H1 (cell line): ENCODE data around the gene DOCK8. TPM values are rescaled to one million over a fixed set of nuclear protein-coding genes. Genes with fewer than 3 reads are reported as not detected.

Experiments
- CTCF ChIA-PET: fragments of 300-600 bp; sonication (Branson Sonifier 250); formaldehyde crosslinking; loops from one replicate; lab custom pipeline; 2021; ENCODE audit not compliant: partially characterized antibody; lab: Charles Lee
- POLR2A ChIA-PET: fragments of 300-600 bp; sonication (Branson Sonifier 250); formaldehyde crosslinking; loops from one replicate; lab custom pipeline; 2021; ENCODE audit warnings: inconsistent platforms; ENCODE audit not compliant: partially characterized antibody; lab: Charles Lee
- DNase-seq, 2 experiments: peaks; one replicate each; pipeline versions ENCODE4 v3.0.0 to v3.0.0-alpha.2; 2010 to 2022; ENCODE audit warnings: low spot score in 2 of 2, low read depth in 1 of 2, mixed read lengths in 1 of 2
- FAIRE-seq: peaks from 2 replicates; lab custom pipeline; 2011; peaks lifted over from hg19 to GRCh38; lab: Jason Lieb, UNC
- H2AFZ ChIP-seq: 2 replicates; pipeline ENCODE4 v1.8.1; 2012; ENCODE audit warnings: low read length, inconsistent platforms
- H2AK5ac ChIP-seq: 2 replicates; pipeline ENCODE4 v1.6.1; 2013; ENCODE audit warnings: low read depth, low read length
- H2BK120ac ChIP-seq: replicated peaks from 2 replicates; pipeline ENCODE3; 2013; ENCODE audit warnings: low read depth, low read length, inconsistent platforms
- H2BK12ac ChIP-seq: 2 replicates; pipeline ENCODE4 v1.6.1; 2013; ENCODE audit warnings: low read depth, low read length
- H2BK15ac ChIP-seq: 2 replicates; pipeline ENCODE4 v1.6.1; 2013; ENCODE audit warnings: low read length
- H2BK20ac ChIP-seq: 2 replicates; pipeline ENCODE4 v1.6.1; 2013; ENCODE audit warnings: low read length
- H2BK5ac ChIP-seq: 2 replicates; pipeline ENCODE4 v1.6.1; 2013; ENCODE audit warnings: low read depth, low read length
- H3K14ac ChIP-seq: 2 replicates; pipeline ENCODE4 v1.6.1; 2013; ENCODE audit warnings: inconsistent platforms; ENCODE audit not compliant: insufficient read length
- H3K18ac ChIP-seq: 2 replicates; pipeline ENCODE4 v1.6.1; 2013; ENCODE audit warnings: low read length; ENCODE audit errors: extremely low read depth
- H3K23ac ChIP-seq: 2 replicates; pipeline ENCODE4 v1.6.1; 2013; ENCODE audit warnings: inconsistent platforms; ENCODE audit not compliant: insufficient read length
- H3K23me2 ChIP-seq: 2 replicates; pipeline ENCODE4 v1.6.1; 2013; ENCODE audit warnings: low read depth, low read length
- H3K27ac ChIP-seq: 2 replicates; pipeline ENCODE4 v1.6.1; 2011; ENCODE audit warnings: low read depth, low read length, inconsistent platforms
- H3K27me3 ChIP-seq, 4 experiments: replicated peaks in 1 of 4; 1 replicate in 1 of 4; 2 replicates in 3 of 4; pipeline versions ENCODE4 v1.6.1 to v1.8.1; 2011 to 2013; ENCODE audit warnings: low read length in 3 of 4, mild to moderate bottlenecking in 3 of 4, inconsistent platforms in 2 of 4, mixed read lengths in 2 of 4, moderate library complexity in 1 of 4; ENCODE audit not compliant: control insufficient read depth in 3 of 4, insufficient read depth in 3 of 4; ENCODE audit errors: extremely low read depth in 1 of 4
- H3K36me3 ChIP-seq, 4 experiments: 2 replicates each; pipeline versions ENCODE4 v1.6.1 to v1.8.1; 2011 to 2013; ENCODE audit warnings: mild to moderate bottlenecking in 4 of 4, low read length in 3 of 4, moderate library complexity in 2 of 4, control low read depth in 1 of 4, inconsistent platforms in 1 of 4; ENCODE audit not compliant: insufficient read depth in 4 of 4, control insufficient read depth in 2 of 4
- H3K4ac ChIP-seq: replicated peaks from 2 replicates; pipeline ENCODE3; 2013; ENCODE audit warnings: low read length, low read depth, mixed read lengths, inconsistent platforms; ENCODE audit not compliant: insufficient read length
- H3K4me1 ChIP-seq, 4 experiments: replicated peaks in 1 of 4; 1 replicate in 1 of 4; 2 replicates in 3 of 4; pipeline versions ENCODE4 v1.6.1 to v1.8.1; 2011 to 2013; ENCODE audit warnings: low read length in 3 of 4, inconsistent platforms in 2 of 4, mixed read lengths in 1 of 4; ENCODE audit not compliant: insufficient read depth in 4 of 4, control insufficient read depth in 3 of 4
- H3K4me2 ChIP-seq, 2 experiments: 2 replicates each; pipeline versions ENCODE4 v1.6.1 to v1.8.1; 2011 to 2013; ENCODE audit warnings: low read depth in 2 of 2, low read length in 2 of 2, control low read depth in 1 of 2, inconsistent platforms in 1 of 2, mild to moderate bottlenecking in 1 of 2; ENCODE audit not compliant: insufficient read depth in 1 of 2
- H3K4me3 ChIP-seq, 4 experiments: fragments of 200-600, 300-600 bp in 1 of 4; sonication (generic), shearing (Covaris generic), sonication (Bioruptor Twin) in 1 of 4; 2 replicates each; pipeline versions ENCODE4 v1.5.1 to v1.8.1; 2011 to 2016; ENCODE audit warnings: low read length in 4 of 4, low read depth in 3 of 4, control low read depth in 2 of 4, inconsistent platforms in 2 of 4, mild to moderate bottlenecking in 2 of 4, mixed read lengths in 1 of 4, moderate library complexity in 1 of 4; ENCODE audit not compliant: insufficient read depth in 2 of 4; ENCODE audit errors: extremely low read depth in 1 of 4
- H3K56ac ChIP-seq: replicated peaks from 2 replicates; pipeline ENCODE3; 2013; ENCODE audit warnings: low read depth, mild to moderate bottlenecking, mixed read lengths, low read length, inconsistent platforms; ENCODE audit not compliant: insufficient read length
- H3K79me1 ChIP-seq: 2 replicates; pipeline ENCODE4 v1.6.1; 2013; ENCODE audit warnings: low read depth, low read length, control low read depth
- H3K79me2 ChIP-seq, 2 experiments: 2 replicates each; pipeline versions ENCODE4 v1.6.1 to v1.8.1; 2012 to 2013; ENCODE audit warnings: low read length in 2 of 2, mild to moderate bottlenecking in 2 of 2, inconsistent platforms in 1 of 2; ENCODE audit not compliant: insufficient read depth in 2 of 2, control insufficient read depth in 1 of 2
- H3K9ac ChIP-seq, 4 experiments: replicated peaks in 1 of 4; 1 replicate in 1 of 4; 2 replicates in 3 of 4; pipeline versions ENCODE4 v1.6.1 to v1.8.1; 2011 to 2013; ENCODE audit warnings: low read depth in 3 of 4, low read length in 3 of 4, control low read depth in 2 of 4, mild to moderate bottlenecking in 2 of 4, moderate library complexity in 2 of 4, inconsistent platforms in 1 of 4; ENCODE audit errors: extremely low read depth in 1 of 4
- H3K9me3 ChIP-seq, 2 experiments: 2 replicates each; pipeline versions ENCODE4 v1.6.1 to v1.8.1; 2012 to 2013; ENCODE audit warnings: mild to moderate bottlenecking in 2 of 2, moderate library complexity in 2 of 2, control low read depth in 1 of 2, inconsistent platforms in 1 of 2, low read depth in 1 of 2, low read length in 1 of 2, mixed read lengths in 1 of 2; ENCODE audit not compliant: insufficient read depth in 2 of 2
- H4K20me1 ChIP-seq, 2 experiments: replicated peaks in 1 of 2; 2 replicates each; pipeline versions ENCODE3 to v1.8.1; 2011 to 2013; ENCODE audit warnings: inconsistent platforms in 2 of 2, low read length in 2 of 2, mild to moderate bottlenecking in 1 of 2; ENCODE audit not compliant: insufficient read depth in 2 of 2, control insufficient read depth in 1 of 2
- H4K5ac ChIP-seq: 2 replicates; pipeline ENCODE4 v1.6.1; 2013; ENCODE audit warnings: low read length, low read depth, mixed read lengths, inconsistent platforms; ENCODE audit not compliant: insufficient read length
- H4K8ac ChIP-seq: 2 replicates; pipeline ENCODE4 v1.8.0; 2013; ENCODE audit warnings: mild to moderate bottlenecking, moderate library complexity, low read length, inconsistent platforms; ENCODE audit not compliant: insufficient read depth; ENCODE audit errors: extremely low read depth
- H4K91ac ChIP-seq: replicated peaks from 2 replicates; pipeline ENCODE3; 2013; ENCODE audit warnings: low read length, mixed read lengths, inconsistent platforms; ENCODE audit not compliant: insufficient read length
- BCL11A ChIP-seq, 2 experiments: IDR thresholded peaks; one replicate each; pipeline ENCODE4 v1.6.1; 2011; ENCODE audit warnings: low read depth in 2 of 2, low read length in 2 of 2, mild to moderate bottlenecking in 2 of 2
- GABPA ChIP-seq: IDR thresholded peaks from 2 replicates; pipeline ENCODE4 v1.6.1; 2011; ENCODE audit warnings: mild to moderate bottlenecking, low read length, moderate library complexity, borderline replicate concordance; ENCODE audit not compliant: insufficient read depth
- SUZ12 ChIP-seq: fragments of 200-600 bp; sonication (generic); IDR thresholded peaks from 2 replicates; pipeline ENCODE4 v1.6.1; 2012; ENCODE audit warnings: mild to moderate bottlenecking, inconsistent platforms, low read length, moderate library complexity, mixed read lengths
- WGBS, 2 experiments: shearing (Covaris generic) in 1 of 2; methylation state at CpG; one replicate each; pipeline versions ENCODE4 v1.1.6 to v1.1.7; 2013 to 2015; ENCODE audit warnings: low lambda C conversion rate in 2 of 2, mixed read lengths in 2 of 2, inconsistent platforms in 1 of 2, low coverage in 1 of 2, missing lambda C conversion rate in 1 of 2; ENCODE audit not compliant: insufficient replicate concordance in 2 of 2, insufficient coverage in 1 of 2, insufficient read length in 1 of 2; ENCODE audit errors: extremely low coverage in 1 of 2, missing lambda C conversion rate in 1 of 2; 5-methylcytosine and 5-hydroxymethylcytosine counted together
- polyA plus RNA-seq, 7 experiments: library from polyadenylated mRNA; depleted of rRNA in 3 of 7; stranded (reverse) in 5 of 7; unstranded in 2 of 7; fragments of >200 nt in 5 of 7; fragments of 200-250 nt in 2 of 7; gene quantifications; 1 replicate in 5 of 7; 2 replicates in 1 of 7; 4 replicates in 1 of 7; pipeline versions ENCODE4 v1.2.1 to v1.2.3, GENCODE V29; 2011 to 2013; ENCODE audit warnings: missing spikeins in 2 of 7, mixed read lengths in 2 of 7
- total RNA-seq: library from RNA; stranded (reverse); fragmentation: NEBNext Ultra II Directional; extraction: Animal tissue kit (Norgen Biotek cat#: 25700); gene quantifications from 2 replicates; pipeline ENCODE4 v1.2.1, GENCODE V29; 2021

The DOCK8 gene
- total and polyA plus RNA-seq, 2 of the 8 experiments (the other 6 are each of a cell fraction or from before 2014, with no cell fraction given), result 0.57 to 2.0 TPM

GRCh38 chr9:268616-269015, 54.0 kb downstream of the DOCK8 start:
- Histone ChIP-seq H3K9ac (no peak overlapping the region), H3K4me2 (no peak overlapping the region), H3K79me2 (no peaks in the 10 kb centered on the region), H3K4me1 (no peaks in the 10 kb centered on the region), H3K23me2 (no peaks in the 10 kb centered on the region), H3K27me3 (no peaks in the 10 kb centered on the region), H3K27ac (no peak overlapping the region), H4K20me1 (no peaks in the 10 kb centered on the region), H3K36me3 (no peaks in the 10 kb centered on the region), H3K9me3 (no peaks in the 10 kb centered on the region), H3K18ac (no peak overlapping the region), H2BK5ac (no peak overlapping the region), H2BK15ac (no peak overlapping the region), H2BK120ac (no peak overlapping the region), H4K5ac (no peak overlapping the region), H3K4me3 (no peak overlapping the region), H2BK20ac (no peak overlapping the region), H3K14ac (no peak overlapping the region), H3K23ac (no peak overlapping the region), H2AK5ac (no peak overlapping the region), H2BK12ac (no peak overlapping the region), H3K56ac (no peak overlapping the region), H3K4ac (no peak overlapping the region), H2AFZ (no peak overlapping the region), H3K79me1 (no peaks in the 10 kb centered on the region), H4K91ac (no peak overlapping the region), H4K8ac (no peak overlapping the region)
- ChIA-PET POLR2A (no interaction called here), CTCF (no interaction called here)
- WGBS, 2 experiments, result 76% methylated on average over 1 of the region's 1 CpG; no CpG with 5 or more reads in 1 of the 2 experiments
- DNase-seq (no peak), FAIRE-seq (no peak)
- TF ChIP-seq SUZ12, result no peak
- TF ChIP-seq GABPA, result no peak
- TF ChIP-seq BCL11A (IDR thresholded peaks at IDR 0.05; ENCODE audit: low read depth in 2 of 2, low read length in 2 of 2), result no peak
